Fibroblast of skin of left quadriceps (primary cell): ENCODE measurements around the gene SORL1-AS1.
"Not testable (repeated sequence)": the region's sequence is repeated elsewhere in the genome, so short reads cannot be mapped to it uniquely, and the experiment has no call there.

ENCODE experiments used
- DNase-seq, 2 experiments: peaks; one replicate each; pipeline ENCODE4 v3.0.0-alpha.2; 2013; ENCODE audit warnings: low read depth in 2 of 2

SORL1-AS1 gene

DNA sequence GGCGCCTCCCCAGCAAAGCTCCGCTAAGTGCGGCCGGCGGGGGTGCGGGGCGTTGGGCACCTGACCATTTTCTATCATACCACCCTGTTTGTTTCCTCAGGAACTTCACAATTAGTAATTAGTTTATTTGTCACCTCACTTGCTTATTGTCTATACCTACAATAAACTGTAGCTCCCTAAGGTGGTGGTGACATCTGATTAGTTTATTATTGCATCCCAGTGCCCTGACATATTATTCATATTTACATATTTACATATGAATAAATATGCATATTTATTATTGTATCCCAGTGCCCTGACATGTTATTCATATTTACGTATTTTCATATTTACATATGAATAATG lies 25.4 kb downstream of the SORL1-AS1 start:
- DNase-seq: no peak

DNA sequence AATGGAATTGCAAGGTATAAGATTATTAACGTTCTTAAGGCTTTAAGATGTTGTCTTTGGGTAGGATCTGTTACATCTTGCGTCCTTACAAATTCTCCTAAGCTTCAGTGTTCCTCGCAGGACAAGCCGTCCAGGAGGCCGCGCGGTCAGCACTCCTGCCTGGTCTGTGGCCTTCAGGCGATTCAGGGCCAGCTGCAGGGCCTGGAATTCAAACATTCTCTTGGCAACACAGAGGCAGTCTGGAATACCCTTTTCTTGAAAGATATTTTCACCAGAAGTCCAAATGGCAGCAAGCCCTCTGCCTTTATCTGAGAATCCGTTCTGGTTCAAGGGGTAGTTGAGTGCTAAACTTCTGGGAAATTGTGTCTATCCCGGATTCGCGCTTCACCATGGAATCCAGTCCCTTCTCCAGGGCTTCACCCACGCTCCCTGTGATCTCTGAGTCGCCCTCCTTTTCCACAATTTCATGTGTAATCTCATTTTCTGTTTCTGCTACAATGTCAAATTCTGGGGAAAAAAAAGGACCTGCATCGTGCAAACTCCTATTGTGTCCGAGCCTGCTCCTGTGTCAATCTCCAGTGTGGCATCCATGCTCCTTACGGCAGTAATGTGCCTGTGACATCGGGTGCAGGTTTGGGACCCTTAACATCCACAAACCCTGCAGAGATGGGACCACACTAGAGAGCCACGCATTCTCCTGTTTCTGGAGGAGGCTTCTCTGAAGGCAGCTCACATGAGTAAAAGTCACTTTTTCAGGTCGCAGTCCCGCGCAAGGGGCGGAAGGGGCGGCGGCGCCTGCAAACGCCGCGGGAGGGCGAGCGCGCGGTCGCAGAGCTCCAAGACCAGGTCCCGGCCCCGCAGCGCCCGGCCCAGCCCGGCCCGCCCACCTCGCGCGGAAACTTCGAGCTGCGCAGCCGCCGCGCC lies 26.0 kb downstream of the SORL1-AS1 start:
- DNase-seq: no peak

DNA sequence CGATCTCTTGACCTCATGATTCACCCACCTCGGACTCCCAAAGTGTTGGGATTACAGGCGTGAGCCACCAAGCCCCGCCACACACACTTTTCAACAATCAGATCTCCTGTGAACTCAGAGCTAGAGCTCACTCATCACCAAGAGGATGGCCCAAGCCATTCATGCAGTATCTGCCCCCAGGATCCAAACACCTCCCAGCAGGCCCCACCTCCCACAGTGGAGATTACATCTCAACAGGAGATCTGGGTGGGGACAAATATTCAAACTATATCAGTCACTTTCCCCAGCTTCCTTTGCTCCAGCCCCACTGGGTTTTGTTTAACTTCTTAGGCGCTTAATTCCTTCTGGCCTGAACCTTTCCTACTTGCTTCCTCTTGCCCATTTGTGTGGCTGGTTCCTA lies 26.9 kb downstream of the SORL1-AS1 start:
- no peak for DNase-seq

DNA sequence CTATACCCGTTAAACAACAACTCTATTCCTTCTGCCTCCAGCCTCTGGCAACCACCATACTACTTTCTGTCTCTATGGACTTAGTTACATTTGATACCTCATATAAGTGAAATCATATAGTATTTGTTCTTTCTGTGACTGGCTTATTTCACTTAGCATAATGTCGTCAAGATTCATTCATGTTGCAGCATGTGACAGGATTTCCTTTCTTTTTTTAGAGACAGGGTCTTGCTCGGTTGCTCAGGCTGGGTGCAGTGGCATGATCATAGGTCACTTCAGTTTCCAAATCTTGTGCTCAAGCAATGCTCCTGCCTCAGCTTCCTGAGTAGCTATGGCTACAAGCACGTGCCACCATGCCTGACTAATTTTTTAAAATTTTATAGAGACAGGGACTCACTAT lies 30.1 kb downstream of the SORL1-AS1 start:
- no peak for DNase-seq

DNA sequence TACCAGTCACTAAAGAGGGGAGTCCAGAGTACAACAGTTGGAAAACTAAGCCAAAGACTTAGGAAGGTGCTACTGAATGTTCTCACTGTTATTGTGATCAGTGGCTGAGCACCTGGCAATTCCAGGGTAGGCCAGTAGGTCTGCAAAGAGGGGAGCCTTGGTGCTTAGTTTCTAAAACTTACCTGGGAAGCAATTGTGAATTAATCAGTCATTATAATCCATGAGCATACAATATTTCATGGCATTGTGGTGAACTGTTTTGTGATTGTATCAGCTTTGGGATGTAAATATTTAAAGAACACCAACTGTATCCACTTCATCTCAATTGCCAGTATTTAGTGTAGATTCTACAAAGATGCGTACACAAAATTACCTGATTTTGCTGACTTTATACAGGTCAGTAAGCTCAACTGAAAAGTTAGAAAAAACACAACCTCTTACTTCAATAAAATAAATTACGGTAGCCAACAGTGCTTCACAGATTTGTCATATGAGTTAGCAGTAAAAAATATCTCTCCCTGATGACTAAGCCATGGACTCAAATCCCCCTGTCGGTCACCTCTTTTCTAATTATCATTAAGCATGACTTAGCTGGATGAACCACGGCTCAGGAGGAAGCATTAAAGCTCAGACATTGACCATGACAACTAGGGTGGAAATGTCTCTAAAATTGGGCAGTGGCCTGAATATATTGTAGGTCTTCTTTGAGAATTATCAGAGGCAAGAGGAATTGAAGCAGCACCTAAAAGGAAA lies 31.4 kb downstream of the SORL1-AS1 start:
- DNase-seq: no peak

DNA sequence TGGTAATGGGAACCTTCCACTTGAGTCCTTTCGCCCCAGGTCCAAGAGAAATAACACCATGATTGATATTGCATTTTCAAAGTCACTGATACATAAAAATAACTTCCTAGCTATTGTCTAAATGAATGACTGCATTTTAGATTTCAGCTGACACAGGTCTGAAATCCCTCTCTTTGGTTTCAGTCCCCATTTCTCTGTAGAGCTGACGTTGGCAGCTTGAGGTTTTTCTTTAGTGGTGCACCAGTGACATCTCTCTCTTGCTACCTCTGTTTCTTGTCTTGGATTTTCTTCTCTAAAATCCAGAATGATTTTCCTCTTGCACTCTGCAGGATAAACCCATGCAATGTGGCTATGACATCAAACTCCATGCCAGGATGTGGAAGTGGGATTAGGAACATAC lies 32.4 kb downstream of the SORL1-AS1 start:
- no peak for DNase-seq

DNA sequence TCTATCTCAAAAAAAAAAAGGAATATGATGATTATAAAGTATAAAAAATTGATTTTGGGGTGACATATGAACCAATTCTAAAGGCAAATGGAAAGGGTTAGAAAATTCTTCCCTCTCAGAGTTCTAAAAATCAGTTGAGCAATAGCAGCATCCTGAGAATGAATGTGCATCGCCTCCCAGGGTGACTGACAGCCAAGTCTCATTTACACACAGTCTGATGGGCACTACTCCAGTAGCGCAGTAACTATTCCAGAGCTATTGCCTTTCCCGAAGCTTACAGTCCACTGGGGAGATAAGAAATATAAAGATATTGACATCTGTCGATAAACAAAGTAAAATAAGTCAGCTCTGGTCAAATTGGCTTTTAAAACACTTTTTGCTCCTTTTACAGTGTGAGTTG lies 32.9 kb downstream of the SORL1-AS1 start:
- no peak for DNase-seq

DNA sequence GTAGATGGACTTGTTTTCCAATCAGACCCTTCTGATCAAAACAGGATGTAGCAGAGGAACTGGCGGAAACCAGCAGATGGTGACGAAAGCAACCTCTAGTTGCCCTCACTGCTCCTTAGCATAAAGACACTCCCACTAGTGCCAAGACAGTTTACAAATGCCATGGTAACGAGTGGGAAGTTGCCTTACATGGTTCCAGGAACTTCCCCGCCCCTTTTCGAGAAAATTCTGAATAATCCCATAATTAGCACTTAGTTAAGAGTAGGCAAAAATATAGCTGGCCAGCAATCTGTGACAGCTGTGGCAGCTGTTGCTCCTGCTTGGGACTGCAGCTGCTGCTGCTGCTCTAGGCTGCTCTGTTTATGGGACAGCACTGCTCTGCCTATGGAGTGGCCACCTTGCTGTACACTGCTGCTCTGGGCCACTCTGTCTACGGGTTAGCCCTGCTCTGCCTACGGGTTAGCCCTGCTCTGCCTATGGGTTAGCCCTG lies 34.1 kb downstream of the SORL1-AS1 start:
- no peak for DNase-seq

DNA sequence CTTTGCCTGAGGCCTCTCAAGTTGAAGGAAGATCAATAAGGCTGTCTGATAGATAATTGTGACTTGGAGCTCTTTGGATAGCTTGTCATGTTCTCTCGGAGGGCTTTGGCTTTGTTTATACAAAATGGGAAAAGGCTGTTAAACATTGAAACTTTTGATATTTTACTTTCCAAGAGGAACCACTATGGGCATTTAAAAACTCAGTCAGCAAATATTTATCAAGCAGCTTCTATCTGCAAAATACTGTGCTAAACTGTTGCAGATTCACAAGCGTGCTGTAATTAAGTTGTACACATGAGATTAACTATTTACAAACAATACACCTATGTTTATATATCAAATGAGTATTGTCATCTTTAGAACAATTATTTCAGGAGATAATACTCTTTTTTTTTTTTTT lies 35.2 kb downstream of the SORL1-AS1 start:
- no peak for DNase-seq

DNA sequence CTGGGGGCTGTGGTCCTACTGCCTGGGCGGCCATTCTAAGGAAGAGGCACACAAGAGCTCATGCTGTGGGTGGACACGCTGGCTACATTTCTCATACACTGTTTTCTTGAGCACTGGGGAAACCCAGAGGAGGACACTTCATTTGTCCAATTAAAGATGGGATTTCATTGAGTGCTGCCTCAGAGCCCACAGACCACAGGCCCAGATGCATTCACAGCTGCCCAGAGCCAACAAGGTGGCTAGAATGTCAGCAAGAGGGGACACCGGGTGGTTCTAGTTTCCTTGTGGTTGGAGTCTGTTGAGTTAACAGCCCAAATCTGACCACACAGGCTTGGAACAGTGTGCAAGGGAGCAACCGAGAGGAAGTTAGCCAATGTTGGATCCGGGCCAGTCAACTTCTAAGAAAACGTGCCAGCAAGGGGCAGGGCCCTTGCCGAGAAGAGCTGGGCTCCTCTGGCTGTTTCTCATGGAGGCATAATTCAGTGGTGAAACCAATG lies 35.7 kb downstream of the SORL1-AS1 start:
- peak; percentile 89 to 90 for DNase-seq

DNA sequence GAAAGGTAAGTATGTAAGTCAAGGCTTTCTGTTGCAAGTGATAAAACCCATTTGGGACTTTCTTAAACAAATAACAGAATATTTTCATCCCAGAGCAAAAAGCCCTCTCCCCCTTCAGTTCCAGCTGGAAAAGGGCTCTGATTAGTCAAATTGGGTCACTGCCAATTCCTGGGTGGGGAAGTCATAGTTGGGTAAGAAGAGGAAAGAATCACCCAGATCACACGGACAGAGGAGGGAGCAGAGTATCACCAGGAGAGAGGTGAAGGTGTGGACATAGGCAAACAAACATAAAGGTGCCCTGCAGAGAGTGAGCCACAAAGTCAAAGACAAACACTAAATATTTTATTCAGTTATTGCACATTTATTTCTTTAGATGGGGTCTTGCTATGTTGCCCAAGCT lies 36.9 kb downstream of the SORL1-AS1 start:
- peak; percentile 8 to 17 for DNase-seq

DNA sequence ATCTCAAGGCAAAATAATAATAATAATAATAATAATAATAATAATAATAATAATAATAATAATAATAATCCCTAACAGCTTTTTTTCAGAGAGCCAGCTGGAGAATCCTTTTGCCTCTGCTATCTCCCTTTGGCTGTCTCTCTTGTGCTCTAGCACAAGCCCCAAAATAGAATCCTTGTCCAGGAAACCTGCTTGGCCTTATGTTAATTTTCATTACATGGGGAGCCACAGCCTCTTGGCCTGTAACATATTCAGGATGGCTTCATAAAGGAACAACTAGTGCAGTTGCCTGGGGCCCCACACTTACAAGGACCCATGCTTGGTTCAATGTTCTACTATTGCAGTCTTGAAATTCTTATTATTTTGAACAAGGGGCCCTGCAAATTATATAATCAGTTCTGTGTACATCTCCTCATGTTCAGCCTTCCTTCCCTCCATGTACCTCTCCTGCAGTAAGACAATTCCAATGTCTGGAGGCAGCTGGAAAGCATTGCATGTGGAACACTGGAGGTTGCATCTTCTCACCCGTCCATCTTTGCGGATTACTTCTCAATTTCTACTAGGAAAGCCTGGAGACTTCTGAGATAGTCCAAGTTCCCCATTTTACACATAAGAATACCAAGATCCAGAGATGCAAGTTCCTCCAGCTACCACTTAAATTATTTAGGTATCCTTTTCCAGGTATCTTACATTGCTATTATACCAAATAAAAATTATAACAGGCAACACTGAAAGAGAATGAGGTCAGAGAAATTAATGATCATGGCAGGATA lies 38.4 kb downstream of the SORL1-AS1 start:
- DNase-seq: no peak

DNA sequence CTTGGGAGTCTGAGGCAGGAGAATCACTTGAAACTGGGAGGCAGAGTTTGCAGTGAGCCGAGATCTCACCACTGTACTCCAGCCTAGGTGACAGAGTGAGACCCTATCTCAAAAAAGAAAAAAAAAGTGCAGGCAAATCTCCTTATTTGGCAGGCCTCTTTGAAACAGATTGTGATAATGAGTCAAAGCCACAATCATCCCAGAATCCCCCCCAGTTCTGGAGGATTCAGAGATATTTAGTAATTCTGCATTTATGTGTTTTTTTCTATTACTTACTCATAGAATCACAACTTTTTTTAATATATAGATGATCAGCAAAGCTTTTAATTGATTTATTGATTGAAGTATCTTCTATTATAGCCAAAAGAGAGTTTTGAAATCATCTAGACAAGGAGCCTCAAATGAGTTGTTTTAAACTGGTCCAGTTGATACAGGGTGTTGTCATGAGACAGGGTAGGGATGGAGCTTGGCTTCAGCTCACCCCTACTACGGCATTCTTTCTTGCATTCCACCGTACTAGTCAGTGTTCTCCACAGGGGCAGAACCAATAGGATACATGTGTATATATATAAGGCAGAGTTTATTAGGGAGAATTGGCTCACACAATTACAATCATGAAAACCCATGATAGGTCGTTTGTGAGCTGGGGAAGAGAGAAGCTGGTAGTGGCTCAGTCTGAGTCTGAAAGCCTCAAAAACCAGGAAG lies 39.9 kb downstream of the SORL1-AS1 start:
- DNase-seq: peak; percentile 31 to 37

DNA sequence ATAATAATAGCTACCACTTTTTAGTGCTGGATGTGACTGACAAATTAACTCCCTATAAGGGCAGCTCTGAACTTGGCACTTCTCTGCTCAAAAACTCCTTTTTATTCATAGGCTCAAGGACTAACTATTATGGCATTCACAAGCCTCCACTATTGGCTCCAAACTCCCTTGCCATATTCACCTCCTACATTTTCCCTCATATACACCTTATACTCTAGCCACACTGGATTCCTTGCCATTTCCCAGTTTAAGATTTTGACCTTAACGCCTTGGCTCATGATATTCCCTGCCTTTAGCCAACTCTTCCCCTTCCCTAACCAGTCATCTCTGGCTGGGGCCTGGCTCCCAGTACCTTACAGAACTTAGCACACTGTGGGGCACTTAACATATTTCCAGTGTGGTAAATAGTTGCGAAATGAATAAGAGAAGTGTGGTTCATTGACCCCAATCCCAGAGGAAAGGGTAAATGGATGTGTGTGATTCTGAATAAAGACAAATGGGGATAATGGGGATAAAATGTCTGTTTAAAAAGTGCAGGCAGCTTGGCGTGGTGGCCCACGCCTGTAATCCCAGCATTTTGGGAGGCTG lies 40.7 kb downstream of the SORL1-AS1 start:
- no peak for DNase-seq

DNA sequence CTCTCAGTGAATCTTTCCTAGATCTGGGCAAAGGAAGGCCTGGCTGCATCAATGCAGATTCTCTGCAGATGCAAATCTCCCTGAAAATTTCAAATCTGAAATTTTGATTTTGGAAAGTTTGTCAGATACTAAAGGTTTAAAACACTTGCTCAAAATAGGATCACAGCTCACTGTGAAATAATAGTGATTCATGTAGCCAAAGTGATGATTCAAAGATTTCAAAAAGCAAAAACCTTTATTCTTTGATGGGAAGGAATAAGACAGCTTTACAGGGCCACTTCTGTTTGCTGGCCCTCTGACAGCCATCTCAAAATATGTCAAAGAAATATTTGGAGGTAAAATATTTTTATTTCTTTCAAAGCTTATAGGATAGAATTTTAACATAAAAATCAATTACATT lies 41.4 kb downstream of the SORL1-AS1 start:
- DNase-seq: not testable (repeated sequence)

DNA sequence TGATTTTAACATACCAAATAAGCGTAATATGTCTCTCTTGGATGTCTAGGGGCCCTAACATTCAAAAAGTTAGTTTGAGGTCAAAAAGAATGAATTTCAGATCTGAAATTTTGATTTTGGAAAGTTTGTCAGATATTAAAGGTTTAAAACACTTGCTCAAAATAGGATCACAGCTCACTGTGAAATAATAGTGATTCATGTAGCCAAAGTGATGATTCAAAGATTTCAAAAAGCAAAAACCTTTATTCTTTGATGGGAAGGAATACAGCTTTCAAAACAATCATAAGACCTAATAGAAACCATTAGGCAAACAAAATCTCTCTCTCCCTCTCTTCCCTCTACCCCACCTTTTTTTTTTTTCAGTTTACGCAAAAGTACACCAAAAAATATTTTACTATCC lies 42.7 kb downstream of the SORL1-AS1 start:
- DNase-seq: not testable (repeated sequence)

DNA sequence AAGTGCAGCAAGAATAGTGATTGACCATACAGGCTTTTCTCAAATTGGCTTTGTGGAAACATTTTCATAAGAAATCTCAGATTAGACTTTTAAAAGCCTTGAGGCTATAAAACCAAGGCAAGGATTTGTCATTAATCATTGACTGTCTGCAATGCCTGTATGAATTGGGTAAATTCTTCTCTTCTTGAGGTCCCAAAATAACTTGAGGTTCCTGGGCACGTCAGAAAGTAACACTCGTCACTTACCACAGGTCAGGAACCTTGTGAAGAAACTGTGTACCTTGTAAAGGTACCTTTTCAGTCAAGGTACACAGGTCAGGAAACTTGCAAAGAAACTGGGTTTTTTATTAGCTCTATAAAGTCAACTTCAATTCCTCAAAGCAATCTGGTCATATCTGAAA lies 43.9 kb downstream of the SORL1-AS1 start:
- no peak for DNase-seq

DNA sequence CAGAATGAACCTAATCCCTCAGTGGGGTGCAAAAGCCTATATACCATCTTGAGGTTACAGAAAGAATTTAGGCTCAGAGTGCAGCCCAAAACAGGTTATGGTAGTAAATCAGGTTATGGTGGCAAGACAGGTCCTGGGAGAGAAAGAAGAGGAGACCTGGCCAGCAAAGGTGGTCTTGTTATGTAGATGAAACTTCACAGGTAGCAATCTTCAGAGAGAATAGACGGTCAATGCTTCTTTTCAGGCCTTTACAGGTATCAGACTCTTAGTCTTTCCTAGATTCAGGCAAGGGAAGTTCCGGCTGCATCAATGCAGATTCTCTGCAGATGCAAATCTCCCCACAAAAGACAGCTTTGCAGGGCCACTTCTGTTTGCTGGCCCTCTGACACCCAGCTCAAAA lies 46.5 kb downstream of the SORL1-AS1 start:
- DNase-seq: no peak

DNA sequence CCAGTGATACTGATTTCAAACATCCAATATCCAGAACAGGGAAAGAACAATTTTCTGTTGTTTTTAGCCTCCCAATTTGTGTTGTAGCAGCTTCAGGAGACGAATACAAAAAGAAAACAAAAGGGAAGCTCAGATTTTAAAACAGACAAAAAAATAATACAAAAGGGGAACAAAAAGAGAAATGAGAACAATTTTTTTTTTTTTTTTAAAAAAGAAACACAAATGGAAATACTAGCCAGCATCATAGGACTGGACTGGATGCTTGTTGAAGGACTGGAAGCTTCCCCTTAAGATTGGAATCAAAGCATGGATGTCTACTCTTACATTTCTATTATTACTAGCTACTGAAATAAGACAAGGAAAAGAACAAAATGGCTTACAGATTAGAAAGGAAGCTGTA lies 47.1 kb downstream of the SORL1-AS1 start:
- no peak for DNase-seq

DNA sequence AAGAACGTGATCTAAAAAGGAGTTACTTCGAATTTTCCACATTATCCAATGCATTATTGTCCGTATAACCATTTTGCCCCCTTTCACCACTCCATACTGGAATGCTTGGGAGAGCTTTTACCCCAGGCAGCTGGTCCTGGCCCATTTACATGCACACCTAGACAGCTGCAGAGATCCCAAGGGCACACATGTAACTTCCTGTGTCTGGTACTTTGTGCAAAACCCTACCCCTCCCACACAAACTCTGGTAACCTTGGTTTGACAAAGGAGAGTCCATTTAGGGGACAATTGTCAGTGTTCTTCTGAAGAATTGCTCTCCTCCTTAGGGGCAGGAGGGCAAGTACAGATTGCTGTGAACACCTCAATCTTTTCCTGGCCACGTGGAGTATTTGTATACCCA lies 58.0 kb downstream of the SORL1-AS1 start:
- DNase-seq: no peak

DNA sequence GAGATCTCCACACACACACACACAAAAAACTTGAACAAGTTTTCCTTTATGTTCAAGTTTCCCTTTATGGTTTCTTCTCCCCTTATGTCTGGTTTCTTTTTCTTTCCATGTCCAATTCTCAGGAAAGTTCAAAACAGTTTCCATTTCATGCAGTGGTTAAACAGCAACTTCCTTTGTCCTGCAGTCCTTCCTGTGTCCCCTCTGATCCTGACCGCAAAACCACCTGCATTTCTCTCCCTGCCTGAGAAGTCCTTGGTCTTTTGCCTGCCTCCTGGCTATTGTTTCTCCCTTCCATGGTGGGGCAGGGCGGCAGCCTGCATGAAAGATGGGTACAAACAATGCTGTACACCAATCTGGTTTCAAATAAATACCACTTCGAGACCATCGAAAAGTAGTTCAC lies 58.9 kb downstream of the SORL1-AS1 start:
- DNase-seq: no peak
